Measurements from ENCODE around the gene ACHE. TPM values are rescaled to one million over a fixed set of nuclear protein-coding genes. Genes with fewer than 3 reads are reported as not detected.

The ACHE gene
- total RNA-seq, 2 experiments from 2014 or later = not detected

DNA sequence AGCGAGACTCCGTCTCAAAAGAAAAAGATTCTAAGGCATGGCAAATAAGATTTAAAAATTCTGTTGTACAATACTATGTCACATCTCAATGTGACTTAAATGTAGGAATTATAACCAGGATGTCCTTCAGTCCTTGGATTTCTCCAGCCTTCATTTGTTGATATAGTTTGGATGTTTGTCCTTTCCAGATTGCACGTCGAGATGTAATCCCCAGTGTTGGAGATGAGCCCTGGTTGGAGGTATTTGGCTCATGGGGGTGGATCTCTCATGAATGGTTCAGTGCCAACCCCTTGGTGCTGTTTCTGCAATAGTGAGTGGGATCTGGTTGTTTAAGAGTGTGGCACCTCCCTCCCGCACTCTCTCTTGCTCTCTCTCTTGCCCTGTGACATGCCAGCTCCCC, 12.8 kb upstream of the ACHE start:
- no peak for DNase-seq (ENCODE audit: low spot score)
- no peak overlapping the region for H3K4me2 ChIP-seq (ENCODE audit: low read length)
- H4K20me1 ChIP-seq (ENCODE audit: insufficient read depth, low read length) = no peaks in the 10 kb centered on the region
- no peak for TF ChIP-seq CTCF (conservative IDR thresholded peaks at IDR 0.05; ENCODE audit: low read length)
- no peak for TF ChIP-seq EZH2phosphoT487 (IDR thresholded peaks at IDR 0.05; ENCODE audit: borderline replicate concordance, low read depth, low read length)
- H3K4me3 ChIP-seq (ENCODE audit: low read depth, low read length, poor library complexity, severe bottlenecking) = no peak overlapping the region
- no peak overlapping the region for H2AFZ ChIP-seq (ENCODE audit: low read length)
- CTCF ChIA-PET (ENCODE audit: unreplicated experiment) = no interaction called here
- no peaks in the 10 kb centered on the region for H3K79me2 ChIP-seq (ENCODE audit: insufficient read depth, low read depth, low read length)
- intact Hi-C loops (cut with micrococcal nuclease; ENCODE audit: unreplicated experiment) = no loop called here
- H3K27ac ChIP-seq (ENCODE audit: low read depth, low read length, poor library complexity, severe bottlenecking) = no peak overlapping the region
- H3K4me1 ChIP-seq (ENCODE audit: insufficient read depth, low read length, poor library complexity, severe bottlenecking) = no peaks in the 10 kb centered on the region
- no TSS peak for BruUV-seq (replicated peaks)
- no peaks in the 10 kb centered on the region for H3K9me3 ChIP-seq (ENCODE audit: low read length)
- H3K36me3 ChIP-seq (ENCODE audit: insufficient read depth, low read length) = no peaks in the 10 kb centered on the region
- POLR2A ChIA-PET = no interaction called here
- no peaks in the 10 kb centered on the region for H3K9me2 ChIP-seq (ENCODE audit: insufficient read depth, low read length)

DNA sequence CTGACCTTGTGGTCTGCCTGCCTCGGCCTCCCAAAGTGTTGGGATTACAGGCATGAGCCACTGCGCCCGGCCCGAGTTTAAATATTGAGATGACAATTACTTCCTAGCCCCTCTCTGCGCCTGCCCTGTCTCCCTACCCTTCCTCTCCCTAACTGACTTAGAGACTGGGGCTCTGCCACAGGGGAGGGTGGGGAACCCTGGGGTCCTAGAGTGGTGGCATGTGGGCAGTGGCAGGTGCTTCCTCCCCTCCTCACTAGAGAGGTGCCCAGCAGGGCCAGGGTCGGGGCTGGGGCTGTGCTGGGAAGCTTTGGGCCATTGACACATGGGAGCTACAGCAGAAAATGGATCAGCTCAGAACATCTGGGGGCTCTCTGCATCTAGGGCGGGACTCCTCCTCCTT, 7.0 kb upstream of the ACHE start:
- POLR2A ChIA-PET = no interaction called here
- TF ChIP-seq CTCF (conservative IDR thresholded peaks at IDR 0.05; ENCODE audit: low read length) (no peak), EZH2phosphoT487 (IDR thresholded peaks at IDR 0.05; ENCODE audit: borderline replicate concordance, low read depth, low read length) (no peak)
- no peak overlapping the region for H2AFZ ChIP-seq (ENCODE audit: low read length)

DNA sequence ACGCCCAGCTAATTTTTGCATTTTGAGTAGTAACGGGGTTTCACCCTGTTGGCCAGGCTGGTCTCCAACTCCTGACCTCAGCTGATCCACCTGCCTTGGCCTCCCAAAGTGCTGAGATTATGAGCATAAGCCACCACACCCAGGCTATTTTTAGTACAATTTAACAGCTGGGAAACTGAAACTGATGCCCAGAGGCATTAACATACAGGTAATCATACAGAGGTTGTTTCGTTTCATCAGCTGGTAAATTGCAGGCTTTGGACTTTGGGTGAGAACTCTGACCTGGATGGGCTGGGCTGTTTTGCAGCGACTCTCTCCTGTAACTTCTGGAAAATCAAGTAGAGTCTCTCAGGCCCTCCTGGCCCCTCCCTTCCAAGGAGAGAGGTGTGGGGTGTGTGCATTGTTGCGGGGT, 6.2 kb upstream of the ACHE start:
- CTCF ChIA-PET (ENCODE audit: unreplicated experiment) = no interaction called here
- intact Hi-C loops (cut with micrococcal nuclease; ENCODE audit: unreplicated experiment) = no loop called here

More for the DNA sequence above, 7.0 kb upstream of the ACHE start:
- H3K4me3 ChIP-seq (ENCODE audit: low read depth, low read length, poor library complexity, severe bottlenecking) = no peak overlapping the region
- DNase-seq (ENCODE audit: low spot score) = no peak
- no peaks in the 10 kb centered on the region for H3K79me2 ChIP-seq (ENCODE audit: insufficient read depth, low read depth, low read length)
- intact Hi-C loops (cut with micrococcal nuclease; ENCODE audit: unreplicated experiment) = no loop called here
- H3K36me3 ChIP-seq (ENCODE audit: insufficient read depth, low read length) = no peaks in the 10 kb centered on the region
- no peaks in the 10 kb centered on the region for H3K9me3 ChIP-seq (ENCODE audit: low read length)
- BruUV-seq (replicated peaks) = no TSS peak
- no peaks in the 10 kb centered on the region for H4K20me1 ChIP-seq (ENCODE audit: insufficient read depth, low read length)
- no peak overlapping the region for H3K27ac ChIP-seq (ENCODE audit: low read depth, low read length, poor library complexity, severe bottlenecking)
- no peaks in the 10 kb centered on the region for H3K9me2 ChIP-seq (ENCODE audit: insufficient read depth, low read length)
- CTCF ChIA-PET (ENCODE audit: unreplicated experiment) = no interaction called here
- H3K4me2 ChIP-seq (ENCODE audit: low read length) = no peak overlapping the region
- no peaks in the 10 kb centered on the region for H3K4me1 ChIP-seq (ENCODE audit: insufficient read depth, low read length, poor library complexity, severe bottlenecking)

More for the DNA sequence above, 6.2 kb upstream of the ACHE start:
- Histone ChIP-seq H2AFZ (ENCODE audit: low read length) (no peak overlapping the region), H3K9me3 (ENCODE audit: low read length) (no peaks in the 10 kb centered on the region), H3K4me2 (ENCODE audit: low read length) (no peak overlapping the region), H3K4me3 (ENCODE audit: low read depth, low read length, poor library complexity, severe bottlenecking) (no peak overlapping the region), H4K20me1 (ENCODE audit: insufficient read depth, low read length) (no peaks in the 10 kb centered on the region), H3K4me1 (ENCODE audit: insufficient read depth, low read length, poor library complexity, severe bottlenecking) (no peaks in the 10 kb centered on the region), H3K9me2 (ENCODE audit: insufficient read depth, low read length) (no peaks in the 10 kb centered on the region), H3K36me3 (ENCODE audit: insufficient read depth, low read length) (no peaks in the 10 kb centered on the region), H3K27ac (ENCODE audit: low read depth, low read length, poor library complexity, severe bottlenecking) (no peak overlapping the region), H3K79me2 (ENCODE audit: insufficient read depth, low read depth, low read length) (no peaks in the 10 kb centered on the region)
- POLR2A ChIA-PET = interaction anchor here (0.6 to 1.1 kb wide), 2 partner anchors 12 to 66 kb away, joined by 3 to 4 read pairs; partner anchors contain the start of gene UFSP1
- BruUV-seq (replicated peaks) = no TSS peak
- no peak for DNase-seq (ENCODE audit: low spot score)
- no peak for TF ChIP-seq CTCF (conservative IDR thresholded peaks at IDR 0.05; ENCODE audit: low read length)
- no peak for TF ChIP-seq EZH2phosphoT487 (IDR thresholded peaks at IDR 0.05; ENCODE audit: borderline replicate concordance, low read depth, low read length)

Measured in OCI-LY7 (cell line).